NCI-H748 (cell line): ENCODE measurements around the gene MTRR.
"Not testable (repeated sequence)": the region's sequence is repeated elsewhere in the genome, so short reads cannot be mapped to it uniquely, and the experiment has no call there.

Source experiments
- DNase-seq: peaks from one replicate; lab custom pipeline; 2025; ENCODE audit not compliant: unreplicated experiment; lab: John Stamatoyannopoulos, UW

MTRR gene

GRCh38 chr5:7894439-7894838 is 25.5 kb downstream of the MTRR start:
- no peak for DNase-seq

GRCh38 chr5:7894860-7895259 is 25.9 kb downstream of the MTRR start:
- no peak for DNase-seq

GRCh38 chr5:7897014-7897600 is 28.2 kb downstream of the MTRR start:
- peak; percentile 32 for DNase-seq

GRCh38 chr5:7902201-7902600 is 33.3 kb downstream of the MTRR start:
- DNase-seq: no peak

- DNase-seq: no peak
These were observed 34.0 kb downstream of the MTRR start for GRCh38 chr5:7902666-7903625.

GRCh38 chr5:7904170-7904569 is 35.2 kb downstream of the MTRR start:
- DNase-seq: no peak

GRCh38 chr5:7907612-7908011 is 38.7 kb downstream of the MTRR start:
- no peak for DNase-seq

- DNase-seq: no peak
These were observed 39.4 kb downstream of the MTRR start for GRCh38 chr5:7908317-7908716.

GRCh38 chr5:7910738-7911428 is 41.9 kb downstream of the MTRR start:
- DNase-seq: no peak

GRCh38 chr5:7911429-7911771 is 42.5 kb downstream of the MTRR start:
- DNase-seq: not testable (repeated sequence)

GRCh38 chr5:7916171-7916804 is 47.3 kb downstream of the MTRR start:
- DNase-seq: peak; percentile 40

- DNase-seq: no peak
These were observed 48.5 kb downstream of the MTRR start for GRCh38 chr5:7917130-7918123.

GRCh38 chr5:7925961-7926695 is 57.2 kb downstream of the MTRR start:
- no peak for DNase-seq

- no peak for DNase-seq
These were observed 57.8 kb downstream of the MTRR start for GRCh38 chr5:7926720-7927119.

GRCh38 chr5:7927466-7928375 is 58.8 kb downstream of the MTRR start:
- peak; percentile 93 for DNase-seq

- DNase-seq: no peak
These were observed 61.1 kb downstream of the MTRR start for GRCh38 chr5:7930011-7930410.

- peak; percentile 34 for DNase-seq
These were observed 72.7 kb downstream of the MTRR start for GRCh38 chr5:7941692-7942091.

GRCh38 chr5:7947301-7947700 is 78.4 kb downstream of the MTRR start:
- no peak for DNase-seq
